Sigmoid colon (tissue), 4 donors: ENCODE data around the gene LIN52.

Experiments used
- EP300 ChIP-seq, 4 donors: sonication (generic); formaldehyde crosslinking; IDR thresholded peaks; one replicate each; pipeline ENCODE4 v1.6.1; 2017; ENCODE audit warnings: antibody characterized with exemption in 4 of 4
- POLR2A ChIP-seq, 2 donors: fragments of 450-650 bp; IDR thresholded peaks; one replicate each; pipeline ENCODE4 v1.6.1; 2016; ENCODE audit warnings: antibody characterized with exemption in 2 of 2, mild to moderate bottlenecking in 2 of 2, moderate library complexity in 2 of 2
- POLR2AphosphoS5 ChIP-seq, 4 donors: sonication (generic); formaldehyde crosslinking; IDR thresholded peaks; one replicate each; pipeline ENCODE4 v1.6.1; 2017; ENCODE audit warnings: antibody characterized with exemption in 4 of 4
- TF ChIP-seq, protein P1 (sequence below), 4 experiments: fragments of 450-650 bp in 3 of 4; fragments of 200-600 bp in 1 of 4; IDR thresholded peaks; one replicate each; pipeline ENCODE4 v1.5.1; 2016 to 2019; ENCODE audit warnings: antibody characterized with exemption in 4 of 4, mild to moderate bottlenecking in 3 of 4, moderate library complexity in 2 of 4

DNA sequence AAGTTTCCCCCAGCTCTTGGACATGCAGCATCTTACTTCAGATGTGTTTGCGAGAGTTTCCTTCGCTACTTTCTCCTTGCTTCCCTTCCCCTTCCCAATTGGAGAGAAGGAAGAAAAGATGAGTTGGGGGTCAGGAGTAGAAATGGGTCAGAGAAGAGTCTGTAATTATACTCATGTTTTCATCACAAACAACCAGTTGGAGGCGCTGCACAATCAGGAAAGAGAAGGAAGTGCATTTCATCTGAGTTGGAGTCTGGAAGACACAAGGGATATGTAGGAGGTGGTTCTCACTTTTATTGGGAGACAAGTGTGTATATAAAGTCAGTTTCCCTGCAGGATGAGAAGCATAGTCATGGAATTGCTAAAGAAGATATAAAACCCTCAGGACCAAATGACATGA, 123.2 kb downstream of the LIN52 start:
- TF ChIP-seq, protein P1, sequence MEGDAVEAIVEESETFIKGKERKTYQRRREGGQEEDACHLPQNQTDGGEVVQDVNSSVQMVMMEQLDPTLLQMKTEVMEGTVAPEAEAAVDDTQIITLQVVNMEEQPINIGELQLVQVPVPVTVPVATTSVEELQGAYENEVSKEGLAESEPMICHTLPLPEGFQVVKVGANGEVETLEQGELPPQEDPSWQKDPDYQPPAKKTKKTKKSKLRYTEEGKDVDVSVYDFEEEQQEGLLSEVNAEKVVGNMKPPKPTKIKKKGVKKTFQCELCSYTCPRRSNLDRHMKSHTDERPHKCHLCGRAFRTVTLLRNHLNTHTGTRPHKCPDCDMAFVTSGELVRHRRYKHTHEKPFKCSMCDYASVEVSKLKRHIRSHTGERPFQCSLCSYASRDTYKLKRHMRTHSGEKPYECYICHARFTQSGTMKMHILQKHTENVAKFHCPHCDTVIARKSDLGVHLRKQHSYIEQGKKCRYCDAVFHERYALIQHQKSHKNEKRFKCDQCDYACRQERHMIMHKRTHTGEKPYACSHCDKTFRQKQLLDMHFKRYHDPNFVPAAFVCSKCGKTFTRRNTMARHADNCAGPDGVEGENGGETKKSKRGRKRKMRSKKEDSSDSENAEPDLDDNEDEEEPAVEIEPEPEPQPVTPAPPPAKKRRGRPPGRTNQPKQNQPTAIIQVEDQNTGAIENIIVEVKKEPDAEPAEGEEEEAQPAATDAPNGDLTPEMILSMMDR (IDR thresholded peaks at IDR 0.05) = no peak
- no peak for TF ChIP-seq EP300 (IDR thresholded peaks at IDR 0.05)
- TF ChIP-seq POLR2A (IDR thresholded peaks at IDR 0.05) = no peak
- no peak for TF ChIP-seq POLR2AphosphoS5 (IDR thresholded peaks at IDR 0.05)
